ENCODE results near the gene ERCC6L2.

GRCh38 chr9:95947118-95947517 is 71.6 kb downstream of the ERCC6L2 start:
- TF ChIP-seq POLR2AphosphoS5 (IDR thresholded peaks at IDR 0.05; ENCODE audit: borderline replicate concordance, low read depth, low read length): no peak
- TF ChIP-seq EZH2 (IDR thresholded peaks at IDR 0.05): no peak
- no peak for TF ChIP-seq FOXP2 (optimal IDR thresholded peaks at IDR 0.05; ENCODE audit: control extremely low read depth, extremely low read length, insufficient read depth)
